HepG2 (cell line): ENCODE results near the gene TYMP. TPM values are rescaled to one million over a fixed set of nuclear protein-coding genes. Genes with fewer than 3 reads are reported as not detected.

Experiments used
- ATAC-seq: fragments of 200-7000 bp; cut with Tn5 transposase; 3 replicates; pipeline ENCODE4 v1.9.1; 2020; ENCODE audit warnings: mild to moderate bottlenecking, moderate library complexity
- BruUV-seq: library from RNA; stranded (reverse); fragments of 400-500 nt; replicated peaks from 2 replicates; lab custom pipeline; 2021; lab: Mats Ljungman, UMichigan
- CTCF ChIA-PET: fragments of 300-600 bp; formaldehyde crosslinking; extraction: SDS; loops from one replicate; lab custom pipeline; 2021; ENCODE audit warnings: low total read pairs, inconsistent platforms, low intra/inter-chr PET ratio; lab: Yijun Ruan, JAX
- POLR2A ChIA-PET: fragments of 350-600 bp; sonication (Branson Sonifier 250); formaldehyde crosslinking; loops from one replicate; lab custom pipeline; 2020; ENCODE audit warnings: antibody characterized with exemption, inconsistent platforms; lab: Yijun Ruan, JAX
- DNase-seq: peaks from one replicate; pipeline ENCODE4 v3.0.0-alpha.2; 2015; ENCODE audit warnings: low spot score
- FAIRE-seq: peaks from 3 replicates; lab custom pipeline; 2011; peaks lifted over from hg19 to GRCh38; lab: Jason Lieb, UNC
- H2AFZ ChIP-seq: one replicate; pipeline ENCODE4 v1.6.1; 2011; ENCODE audit warnings: low read length, inconsistent platforms
- H3K27ac ChIP-seq: fragments of 300-600 bp; 3 replicates; pipeline ENCODE4 v1.8.0; 2011; ENCODE audit warnings: mixed run types, mild to moderate bottlenecking, mixed read lengths, low read length, inconsistent platforms; ENCODE audit not compliant: insufficient read depth; ENCODE audit errors: extremely low read length
- H3K27me3 ChIP-seq, 2 experiments: fragments of 200-600 bp in 1 of 2; 2 replicates in 1 of 2; 3 replicates in 1 of 2; pipeline versions ENCODE4 v1.6.0 to v1.8.0; 2011; ENCODE audit warnings: low read length in 2 of 2, mild to moderate bottlenecking in 2 of 2, moderate library complexity in 2 of 2, inconsistent platforms in 1 of 2; ENCODE audit not compliant: insufficient read depth in 2 of 2, control insufficient read depth in 1 of 2
- H3K36me3 ChIP-seq, 2 experiments: fragments of 200-600 bp in 1 of 2; replicated peaks in 1 of 2; 2 replicates in 1 of 2; 3 replicates in 1 of 2; pipeline versions ENCODE4 v1.5.1 to v1.8.0; 2011; ENCODE audit warnings: low read length in 2 of 2, inconsistent platforms in 1 of 2; ENCODE audit not compliant: insufficient read depth in 2 of 2, control insufficient read depth in 1 of 2
- H3K4me1 ChIP-seq: 2 replicates; pipeline ENCODE4 v1.5.1; 2012; ENCODE audit warnings: low read length, inconsistent platforms; ENCODE audit not compliant: insufficient read depth
- H3K4me2 ChIP-seq: 2 replicates; pipeline ENCODE4 v1.6.0; 2011; ENCODE audit warnings: low read depth, low read length, inconsistent platforms
- H3K4me3 ChIP-seq, 3 experiments: fragments of 200-600 bp in 1 of 3; sonication (generic), shearing (Covaris generic) in 1 of 3; replicated peaks in 1 of 3; 2 replicates each; pipeline ENCODE4 v1.5.1; 2011 to 2016; ENCODE audit warnings: low read length in 3 of 3, inconsistent platforms in 2 of 3, low read depth in 2 of 3, mild to moderate bottlenecking in 2 of 3, control low read depth in 1 of 3, mixed read lengths in 1 of 3; ENCODE audit not compliant: insufficient read depth in 1 of 3
- H3K79me2 ChIP-seq: one replicate; pipeline ENCODE4 v1.6.1; 2011; ENCODE audit warnings: low read length, inconsistent platforms; ENCODE audit not compliant: insufficient read depth
- H3K9ac ChIP-seq: 2 replicates; pipeline ENCODE4 v1.6.0; 2011; ENCODE audit warnings: mild to moderate bottlenecking, low read depth, low read length, inconsistent platforms; ENCODE audit not compliant: insufficient read depth
- H3K9me3 ChIP-seq: 2 replicates; pipeline ENCODE4 v1.5.1; 2012; ENCODE audit warnings: mild to moderate bottlenecking, low read length
- H4K20me1 ChIP-seq: 2 replicates; pipeline ENCODE4 v1.6.0; 2011; ENCODE audit warnings: inconsistent platforms, mild to moderate bottlenecking, low read length, moderate library complexity; ENCODE audit not compliant: insufficient read depth
- AGO2 ChIP-seq: fragments of 200-400 bp; formaldehyde crosslinking; optimal IDR thresholded peaks from 2 replicates; pipeline ENCODE3; 2017; ENCODE audit warnings: mild to moderate bottlenecking, low read depth, low read length, moderate library complexity
- AKAP8 ChIP-seq: sonication (generic); formaldehyde crosslinking; IDR thresholded peaks from 2 replicates; pipeline ENCODE4 v1.5.1; 2020; ENCODE audit warnings: mild to moderate bottlenecking, missing genetic modification reagents
- RBFOX2 ChIP-seq: fragments of 200-400 bp; formaldehyde crosslinking; IDR thresholded peaks from 2 replicates; pipeline ENCODE4 v1.6.1; 2017; ENCODE audit warnings: low read depth, mild to moderate bottlenecking, low read length
- TRIM24 ChIP-seq: sonication (generic); formaldehyde crosslinking; IDR thresholded peaks from 2 replicates; pipeline ENCODE4 v1.8.0; 2022; ENCODE audit warnings: mild to moderate bottlenecking, missing genetic modification reagents
- ZC3H13 ChIP-seq: sonication (generic); formaldehyde crosslinking; IDR thresholded peaks from 2 replicates; pipeline ENCODE4 v1.8.1; 2023; ENCODE audit warnings: mild to moderate bottlenecking, missing genetic modification reagents, moderate library complexity
- WGBS: methylation state at CpG from one replicate; pipeline ENCODE4 v1.1.6; 2017; ENCODE audit warnings: low lambda C conversion rate; 5-methylcytosine and 5-hydroxymethylcytosine counted together
- in situ Hi-C: cut with HindIII; loops from 2 replicates; pipeline ENCODE4 v1.10.0; 2017; ENCODE audit warnings: low pct_unique_long_range_greater_than_20kb; ENCODE audit not compliant: extremely low pct_ligation_motif_present
- intact Hi-C: fragments of 100-400 bp; cut with micrococcal nuclease; formaldehyde crosslinking; loops from one replicate; pipeline ENCODE4 v1.10.0; 2022; ENCODE audit not compliant: unreplicated experiment
- polyA plus RNA-seq, 8 experiments: library from polyadenylated mRNA; depleted of rRNA in 3 of 8; stranded (reverse) in 7 of 8; unstranded in 1 of 8; fragments of >200 nt; fragmentation: Illumina TruSeq in 4 of 8; extraction: Trizol in 4 of 8; gene quantifications; 2 replicates each; pipeline versions ENCODE4 v1.2.1 to v1.2.3, GENCODE V29; 2011 to 2016; ENCODE audit warnings: low read depth in 4 of 8, missing spikeins in 1 of 8, mixed read lengths in 1 of 8; ENCODE audit not compliant: insufficient read depth in 1 of 8
- total RNA-seq, 5 experiments: library from RNA; depleted of rRNA; stranded (reverse); fragments of >200 nt; fragmentation: Illumina TruSeq; extraction: Trizol; gene quantifications; 2 replicates each; pipeline ENCODE4 v1.2.3, GENCODE V29; 2016; ENCODE audit warnings: low read depth in 1 of 5
- TF ChIP-seq, protein P1 (sequence below): sonication (generic); formaldehyde crosslinking; IDR thresholded peaks from 2 replicates; pipeline ENCODE4 v1.4.0; 2020; ENCODE audit warnings: missing genetic modification reagents

TYMP gene
- total and polyA plus RNA-seq, 2 of the 13 experiments (the other 11 are each of a cell fraction or from before 2014, with no cell fraction given) = 3.9 to 4.3 TPM

GRCh38 chr22:50523458-50523805, 6.4 kb downstream of the TYMP start:
- DNase-seq = no peak
- peaks cover 19% of the 10 kb centered on the region for H4K20me1 ChIP-seq
- H3K4me2 ChIP-seq = no peak overlapping the region
- no peaks in the 10 kb centered on the region for H3K9me3 ChIP-seq
- H2AFZ ChIP-seq = no peak overlapping the region
- H3K27me3 ChIP-seq = no peaks in the 10 kb centered on the region
- no peak for TF ChIP-seq TRIM24 (CRISPR knock-in tag)
- TF ChIP-seq, protein P1, sequence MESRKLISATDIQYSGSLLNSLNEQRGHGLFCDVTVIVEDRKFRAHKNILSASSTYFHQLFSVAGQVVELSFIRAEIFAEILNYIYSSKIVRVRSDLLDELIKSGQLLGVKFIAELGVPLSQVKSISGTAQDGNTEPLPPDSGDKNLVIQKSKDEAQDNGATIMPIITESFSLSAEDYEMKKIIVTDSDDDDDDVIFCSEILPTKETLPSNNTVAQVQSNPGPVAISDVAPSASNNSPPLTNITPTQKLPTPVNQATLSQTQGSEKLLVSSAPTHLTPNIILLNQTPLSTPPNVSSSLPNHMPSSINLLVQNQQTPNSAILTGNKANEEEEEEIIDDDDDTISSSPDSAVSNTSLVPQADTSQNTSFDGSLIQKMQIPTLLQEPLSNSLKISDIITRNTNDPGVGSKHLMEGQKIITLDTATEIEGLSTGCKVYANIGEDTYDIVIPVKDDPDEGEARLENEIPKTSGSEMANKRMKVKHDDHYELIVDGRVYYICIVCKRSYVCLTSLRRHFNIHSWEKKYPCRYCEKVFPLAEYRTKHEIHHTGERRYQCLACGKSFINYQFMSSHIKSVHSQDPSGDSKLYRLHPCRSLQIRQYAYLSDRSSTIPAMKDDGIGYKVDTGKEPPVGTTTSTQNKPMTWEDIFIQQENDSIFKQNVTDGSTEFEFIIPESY (CRISPR knock-in tag) = 0 out of 2 replicates have a peak, but pooled peaks have one; percentile 11
- no TSS peak for BruUV-seq
- 96% methylated on average over 5 of the region's 16 CpGs for WGBS
- CTCF ChIA-PET = no interaction called here
- intact Hi-C loops = no loop called here
- no peak for FAIRE-seq
- no peak for ATAC-seq
- peaks cover 20% of the 10 kb centered on the region for H3K79me2 ChIP-seq
- H3K36me3 ChIP-seq = peaks cover 12 to 38% of the 10 kb centered on the region in 2 experiments; a peak in 4 of 5 replicates
- no peak overlapping the region for H3K27ac ChIP-seq
- peak overlapping the region in 1 of 3 experiments; percentile 83; a peak in 1 of 6 replicates for H3K4me3 ChIP-seq
- no peak overlapping the region for H3K9ac ChIP-seq
- peaks cover 33% of the 10 kb centered on the region for H3K4me1 ChIP-seq
- in situ Hi-C loops = no loop called here
- POLR2A ChIA-PET = interaction anchor here (1.0 to 4.2 kb wide), 2 partner anchors 16 to 39 kb away, joined by 3 to 97 read pairs; partner anchors contain the start of genes LMF2 and NCAPH2

DNA sequence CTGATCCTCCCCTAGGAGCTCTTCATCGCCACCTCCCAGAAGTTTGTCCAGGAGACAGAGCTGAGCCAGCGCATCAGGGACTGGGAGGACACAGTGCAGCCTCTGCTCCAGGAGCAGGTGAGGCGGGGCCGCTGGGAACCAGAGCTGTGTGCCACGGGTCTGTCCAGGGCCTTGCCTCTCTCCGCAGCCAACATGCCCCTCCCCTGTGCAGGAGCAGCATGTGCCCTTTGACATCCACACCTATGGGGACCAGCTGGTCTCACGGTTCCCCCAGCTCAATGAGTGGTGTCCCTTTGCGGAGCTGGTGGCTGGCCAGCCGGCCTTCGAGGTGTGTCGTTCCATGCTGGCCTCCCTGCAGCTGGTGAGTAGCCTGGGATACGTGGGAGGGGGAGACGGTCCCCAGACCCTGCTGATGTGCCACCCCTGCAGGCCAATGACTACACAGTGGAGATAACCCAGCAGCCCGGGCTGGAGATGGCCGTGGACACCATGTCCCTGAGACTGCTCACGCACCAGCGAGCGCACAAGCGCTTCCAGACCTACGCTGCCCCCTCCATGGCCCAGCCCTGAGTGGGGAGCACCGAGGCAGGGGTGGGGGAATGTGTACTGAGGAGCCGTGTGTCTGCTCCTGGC, 6.9 kb downstream of the TYMP start:
- DNase-seq (no peak), ATAC-seq (no peak), FAIRE-seq (no peak)
- intact Hi-C loops = no loop called here
- CTCF ChIA-PET = no interaction called here
- H3K79me2 ChIP-seq = peaks cover 20% of the 10 kb centered on the region
- BruUV-seq = no TSS peak
- H2AFZ ChIP-seq = no peak overlapping the region
- in situ Hi-C loops = no loop called here
- no peaks in the 10 kb centered on the region for H3K9me3 ChIP-seq
- no peaks in the 10 kb centered on the region for H3K27me3 ChIP-seq
- H3K27ac ChIP-seq = no peak overlapping the region
- no peak overlapping the region for H3K4me2 ChIP-seq
- H3K4me1 ChIP-seq = peaks cover 28% of the 10 kb centered on the region
- peaks cover 19% of the 10 kb centered on the region for H4K20me1 ChIP-seq
- 98% methylated on average over 11 of the region's 22 CpGs for WGBS
- TF ChIP-seq ZC3H13 (CRISPR knock-in tag) (no peak; the same call in none of the 2 replicates), AGO2 (peak; percentile 89), AKAP8 (CRISPR knock-in tag) (0 out of 2 replicates have a peak, but pooled peaks have one; percentile 23), RBFOX2 (peak; percentile 46)
- H3K36me3 ChIP-seq = peaks cover 16 to 43% of the 10 kb centered on the region in 2 experiments; a peak in 4 of 5 replicates
- POLR2A ChIA-PET = interaction anchor here (1.0 kb wide), 1 partner anchor 38 kb away, joined by 3 read pairs; no protein-coding TSS in a partner anchor
- no peak overlapping the region for H3K4me3 ChIP-seq
- H3K9ac ChIP-seq = no peak overlapping the region
